Transverse colon (tissue), 4 donors: ENCODE measurements around the gene RHCG.

Source experiments
- CTCF ChIP-seq, 5 experiments: fragments of 200-600 bp in 3 of 5; fragments of 450-650 bp in 2 of 5; sonication (generic) in 3 of 5; IDR thresholded peaks; 1 replicate in 2 of 5; 2 replicates in 3 of 5; pipeline ENCODE4 v1.5.1; 2016 to 2017; ENCODE audit warnings: antibody characterized with exemption in 5 of 5, inconsistent platforms in 3 of 5, mild to moderate bottlenecking in 2 of 5, moderate library complexity in 1 of 5
- EP300 ChIP-seq: sonication (generic); formaldehyde crosslinking; IDR thresholded peaks from one replicate; pipeline ENCODE4 v1.6.1; 2017; ENCODE audit warnings: antibody characterized with exemption, low read depth
- POLR2A ChIP-seq: fragments of 450-650 bp; IDR thresholded peaks from one replicate; pipeline ENCODE4 v1.6.1; 2016; ENCODE audit warnings: antibody characterized with exemption, mild to moderate bottlenecking, moderate library complexity
- POLR2AphosphoS5 ChIP-seq, 3 donors: sonication (generic); formaldehyde crosslinking; IDR thresholded peaks; one replicate each; pipeline ENCODE4 v1.6.1; 2016; ENCODE audit warnings: antibody characterized with exemption in 3 of 3

GRCh38 chr15:89526601-89527441 lies 30.4 kb upstream of the RHCG start:
- TF ChIP-seq CTCF (IDR thresholded peaks at IDR 0.05) (no peak), EP300 (no peak), POLR2A (no peak), POLR2AphosphoS5 (IDR thresholded peaks at IDR 0.05) (no peak)
